Ectodermal cell (in vitro differentiated cells): ENCODE measurements around the gene TBC1D1.

Experiments used
- H3K27ac ChIP-seq: 2 replicates; pipeline ENCODE4 v1.7.0; 2013; ENCODE audit warnings: mild to moderate bottlenecking, low read depth, low read length; ENCODE audit not compliant: insufficient read depth, poor library complexity, severe bottlenecking
- H3K27me3 ChIP-seq: 2 replicates; pipeline ENCODE4 v1.7.0; 2013; ENCODE audit warnings: mild to moderate bottlenecking, low read length; ENCODE audit not compliant: insufficient read depth, control insufficient read depth, poor library complexity, severe bottlenecking
- H3K36me3 ChIP-seq: one replicate; pipeline ENCODE4 v1.7.0; 2013; ENCODE audit warnings: low read length; ENCODE audit not compliant: control insufficient read depth, insufficient read depth
- H3K4me1 ChIP-seq: one replicate; pipeline ENCODE4 v1.7.0; 2013; ENCODE audit warnings: low read length; ENCODE audit not compliant: control insufficient read depth, insufficient read depth
- H3K4me3 ChIP-seq: 2 replicates; pipeline ENCODE4 v1.7.0; 2013; ENCODE audit warnings: low read depth, low read length, control low read depth; ENCODE audit not compliant: insufficient read depth
- H3K9me3 ChIP-seq: 2 replicates; pipeline ENCODE4 v1.7.0; 2013; ENCODE audit warnings: mild to moderate bottlenecking, low read length, moderate library complexity; ENCODE audit not compliant: control insufficient read depth
- WGBS, 2 experiments: methylation state at CpG; one replicate each; pipeline ENCODE4 v1.1.7; 2013; ENCODE audit warnings: missing lambda C conversion rate in 2 of 2; 5-methylcytosine and 5-hydroxymethylcytosine counted together

Gene TBC1D1

DNA sequence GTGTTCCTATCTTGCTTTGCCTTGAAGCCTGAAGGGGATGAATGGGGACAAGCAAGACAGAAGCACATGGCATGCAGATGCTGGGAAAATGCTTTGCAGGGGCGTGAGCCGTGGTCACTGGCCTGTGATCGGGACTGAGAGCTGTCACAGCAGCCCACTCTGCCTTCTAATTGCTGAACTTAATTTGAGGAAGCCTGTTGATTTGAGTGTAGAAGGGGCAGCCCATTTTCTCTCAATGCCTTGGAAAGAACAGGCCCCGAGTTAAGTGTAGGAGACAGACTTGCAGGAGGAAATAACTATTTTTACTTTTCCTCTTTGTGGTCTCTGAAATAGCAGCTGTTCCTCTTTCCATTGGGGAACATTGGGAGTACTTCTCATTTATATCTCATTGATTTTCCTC is 26.1 kb upstream of the TBC1D1 start:
- no peak overlapping the region for H3K27ac ChIP-seq

DNA sequence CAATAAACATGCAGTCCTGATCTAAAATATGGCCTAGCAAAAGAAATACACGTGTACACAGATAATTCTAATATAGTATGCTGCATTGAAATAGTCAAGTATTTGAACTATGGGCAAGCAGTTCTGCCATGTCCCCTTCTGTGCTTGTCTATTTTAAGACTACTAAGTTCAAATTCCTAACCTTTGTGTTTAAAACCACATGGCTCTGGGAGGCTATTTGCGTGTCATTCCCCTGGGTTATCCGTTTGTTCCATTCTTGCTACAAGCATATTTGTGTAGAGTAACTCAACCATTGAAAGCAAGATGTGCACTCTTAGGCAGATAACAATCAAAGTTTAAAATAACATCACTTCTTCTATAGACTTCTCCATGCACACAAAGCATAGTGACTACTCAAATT is 25.4 kb upstream of the TBC1D1 start:
- Histone ChIP-seq H3K9me3 (no peaks in the 10 kb centered on the region), H3K4me3 (no peak overlapping the region), H3K4me1 (no peaks in the 10 kb centered on the region), H3K27ac (no peak overlapping the region), H3K36me3 (no peaks in the 10 kb centered on the region), H3K27me3 (no peaks in the 10 kb centered on the region)
- 96 to 98% methylated on average over 2 to 3 of the region's 3 CpGs for WGBS, 2 experiments

More for the DNA sequence above, 26.1 kb upstream of the TBC1D1 start:
- H3K36me3 ChIP-seq, result no peaks in the 10 kb centered on the region
- H3K4me1 ChIP-seq, result no peaks in the 10 kb centered on the region
- H3K27me3 ChIP-seq, result no peaks in the 10 kb centered on the region
- WGBS, 2 experiments, result 92 to 97% methylated on average over 4 of the region's 4 CpGs
- H3K9me3 ChIP-seq, result no peaks in the 10 kb centered on the region
- H3K4me3 ChIP-seq, result no peak overlapping the region

DNA sequence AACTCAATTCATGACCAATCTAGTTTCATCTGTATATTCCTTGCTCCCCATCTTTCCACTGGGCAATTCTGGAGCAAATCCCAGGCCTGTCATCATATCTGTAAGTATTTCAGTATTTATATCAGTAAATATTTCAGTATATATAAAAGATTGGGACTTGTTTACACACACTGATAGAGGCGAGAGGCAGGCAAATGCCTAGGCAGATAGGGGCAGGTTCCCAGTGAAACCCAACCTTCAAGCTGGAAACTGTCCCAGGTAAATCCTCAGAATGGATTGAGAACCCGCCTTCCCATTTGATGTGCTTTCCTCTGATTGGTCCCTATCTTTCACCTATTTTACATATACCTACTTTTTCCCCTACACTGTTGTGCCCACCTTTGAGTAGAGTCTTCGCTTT is 23.8 kb upstream of the TBC1D1 start:
- no peaks in the 10 kb centered on the region for H3K4me1 ChIP-seq
- H3K27me3 ChIP-seq, result no peaks in the 10 kb centered on the region
- H3K9me3 ChIP-seq, result no peaks in the 10 kb centered on the region
- 89 to 92% methylated on average over 3 of the region's 3 CpGs for WGBS, 2 experiments
- no peaks in the 10 kb centered on the region for H3K36me3 ChIP-seq
- H3K4me3 ChIP-seq, result no peak overlapping the region
- no peak overlapping the region for H3K27ac ChIP-seq

DNA sequence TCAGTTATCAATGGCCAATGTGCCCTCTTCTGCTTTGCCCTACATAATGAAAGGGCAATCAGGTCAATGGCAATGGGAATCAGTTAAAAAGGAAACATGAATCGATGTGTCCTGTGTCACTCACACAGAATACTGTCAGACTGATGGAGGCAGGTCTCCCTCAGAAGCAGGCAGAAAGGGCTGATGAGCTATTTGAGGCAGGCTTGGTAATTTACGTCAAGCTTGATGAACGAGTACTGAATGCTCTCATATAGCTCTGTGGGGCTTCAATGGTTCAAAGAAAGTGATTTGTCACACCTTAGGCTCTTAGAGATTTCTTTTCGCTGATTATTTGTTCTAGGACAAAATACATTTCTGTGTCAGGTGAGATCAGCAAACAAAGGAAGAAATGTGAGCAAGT is 22.6 kb upstream of the TBC1D1 start:
- WGBS, 2 experiments, result 89 to 93% methylated on average over 4 of the region's 4 CpGs
- no peak overlapping the region for H3K27ac ChIP-seq
- no peaks in the 10 kb centered on the region for H3K36me3 ChIP-seq
- no peaks in the 10 kb centered on the region for H3K27me3 ChIP-seq
- H3K9me3 ChIP-seq, result no peaks in the 10 kb centered on the region
- H3K4me1 ChIP-seq, result no peaks in the 10 kb centered on the region
- H3K4me3 ChIP-seq, result no peak overlapping the region

DNA sequence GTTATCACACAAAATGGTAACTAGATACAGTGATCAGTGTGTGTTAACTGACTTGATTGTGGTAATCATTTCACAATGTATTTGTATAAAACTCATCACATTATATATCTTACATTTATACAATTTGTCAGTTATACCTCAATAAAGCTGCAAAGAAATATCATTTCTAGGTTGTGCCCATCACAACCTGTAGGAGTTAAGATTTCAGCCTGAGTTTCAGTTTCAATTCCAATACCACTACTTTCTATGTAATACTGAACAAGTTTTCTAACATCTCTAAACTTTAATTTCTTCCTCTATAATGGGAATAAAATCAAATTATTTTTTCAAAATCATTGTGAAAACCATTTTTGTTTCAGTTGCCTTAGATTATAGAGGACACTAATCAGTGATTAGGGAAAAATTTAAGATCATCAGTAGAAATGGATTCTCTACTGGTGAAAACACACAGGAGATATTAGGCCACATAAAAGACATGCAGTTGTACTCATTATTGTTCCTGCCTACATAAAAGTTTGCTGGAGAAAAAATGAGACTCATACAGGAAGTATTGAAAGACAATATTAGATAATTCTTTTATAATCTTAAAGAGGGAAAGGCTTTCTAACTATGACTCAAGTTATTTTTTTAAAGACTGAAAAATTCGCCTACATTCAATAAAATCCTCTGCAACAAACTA is 18.4 kb upstream of the TBC1D1 start:
- 75 to 88% methylated on average over 1 of the region's 1 CpG for WGBS, 2 experiments
- Histone ChIP-seq H3K27me3 (no peaks in the 10 kb centered on the region), H3K9me3 (no peaks in the 10 kb centered on the region), H3K36me3 (no peaks in the 10 kb centered on the region), H3K4me3 (no peak overlapping the region), H3K27ac (no peak overlapping the region), H3K4me1 (no peaks in the 10 kb centered on the region)

DNA sequence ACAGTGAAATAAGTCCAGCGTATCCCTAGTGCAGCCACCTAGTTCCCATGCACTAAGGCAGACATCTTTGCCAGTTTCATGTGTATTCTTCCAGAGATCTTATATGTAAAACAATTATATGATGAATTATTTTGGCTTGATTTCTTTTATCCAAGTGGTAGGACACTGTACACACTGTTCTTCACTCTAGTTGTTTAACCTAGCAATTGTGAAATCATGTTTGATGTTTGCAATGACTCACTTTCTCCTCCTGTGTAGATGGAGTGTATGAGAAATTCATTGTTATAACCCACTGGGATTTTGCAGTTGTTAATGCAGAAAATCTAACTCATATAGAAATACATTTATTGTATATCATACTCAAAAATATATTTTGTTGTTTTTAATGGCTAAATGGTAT is 17.5 kb upstream of the TBC1D1 start:
- 100% methylated on average over 1 of the region's 1 CpG for WGBS, 2 experiments
- no peaks in the 10 kb centered on the region for H3K9me3 ChIP-seq
- H3K4me3 ChIP-seq, result no peak overlapping the region
- no peaks in the 10 kb centered on the region for H3K36me3 ChIP-seq
- H3K27ac ChIP-seq, result no peak overlapping the region
- H3K4me1 ChIP-seq, result no peaks in the 10 kb centered on the region
- no peaks in the 10 kb centered on the region for H3K27me3 ChIP-seq

DNA sequence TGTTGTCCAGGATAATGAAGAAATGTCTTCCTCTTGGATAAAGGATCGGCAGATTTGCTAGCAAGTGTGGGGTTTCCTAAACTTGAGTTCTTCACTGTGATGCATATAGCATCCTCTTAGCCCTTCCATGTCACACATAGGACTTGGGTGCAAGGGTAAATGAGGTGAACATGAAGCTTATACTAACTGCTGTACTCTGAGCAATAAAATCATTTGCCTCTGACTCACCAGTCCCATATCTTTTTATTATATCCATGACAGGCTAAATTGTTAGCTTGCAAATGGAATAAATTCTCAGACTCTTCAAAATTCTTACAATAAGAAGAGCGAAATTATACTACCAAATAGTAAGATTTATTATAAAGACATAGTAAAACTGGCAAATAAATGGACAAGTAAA is 14.7 kb upstream of the TBC1D1 start:
- Histone ChIP-seq H3K4me1 (no peaks in the 10 kb centered on the region), H3K27ac (no peak overlapping the region), H3K4me3 (no peak overlapping the region), H3K27me3 (no peaks in the 10 kb centered on the region), H3K9me3 (no peaks in the 10 kb centered on the region), H3K36me3 (no peaks in the 10 kb centered on the region)
- WGBS, 2 experiments, result 84 to 100% methylated on average over 1 of the region's 2 CpGs

DNA sequence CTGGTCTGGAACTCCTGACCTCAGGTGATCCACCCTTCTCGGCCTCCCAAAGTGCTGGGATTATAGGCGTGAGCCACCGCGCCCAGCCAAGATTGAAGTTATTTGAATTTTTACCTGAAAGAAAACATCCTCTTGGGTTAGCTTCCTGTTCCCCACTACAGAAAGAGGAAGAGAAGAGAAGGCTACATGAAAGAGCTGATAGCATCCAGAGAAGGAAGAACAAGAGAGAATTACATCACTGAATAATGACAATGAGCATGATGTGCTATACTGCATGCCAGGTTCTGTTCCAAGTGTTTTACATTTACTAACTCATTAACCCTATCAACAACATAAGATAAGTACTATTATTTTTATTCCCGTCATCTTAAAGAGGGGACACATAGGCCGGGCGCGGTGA is 11.5 kb upstream of the TBC1D1 start:
- no peaks in the 10 kb centered on the region for H3K4me1 ChIP-seq
- H3K4me3 ChIP-seq, result no peak overlapping the region
- no peaks in the 10 kb centered on the region for H3K9me3 ChIP-seq
- 88 to 95% methylated on average over 8 of the region's 8 CpGs for WGBS, 2 experiments
- no peaks in the 10 kb centered on the region for H3K27me3 ChIP-seq
- no peaks in the 10 kb centered on the region for H3K36me3 ChIP-seq
- H3K27ac ChIP-seq, result no peak overlapping the region

DNA sequence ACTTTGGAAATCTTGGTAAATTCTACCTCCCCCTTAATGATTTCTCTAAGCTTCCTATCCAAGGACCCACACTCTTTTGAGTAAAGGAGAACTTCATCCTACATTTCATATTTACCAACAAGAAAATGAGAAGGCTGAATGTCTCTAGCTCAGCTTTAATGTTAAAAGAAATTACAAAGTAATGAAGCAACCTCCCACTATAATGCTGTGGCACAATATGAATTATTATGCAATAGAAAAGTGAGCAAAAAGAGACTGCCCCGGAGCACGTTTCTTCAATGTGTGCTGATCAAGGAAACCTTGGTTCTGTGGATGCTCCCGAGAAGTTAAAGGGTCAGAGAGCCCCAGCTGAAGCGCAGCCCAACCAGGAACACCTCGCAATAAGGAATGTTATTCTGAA is 9.1 kb upstream of the TBC1D1 start:
- Histone ChIP-seq H3K4me3 (no peak overlapping the region), H3K27ac (no peak overlapping the region), H3K9me3 (no peaks in the 10 kb centered on the region), H3K4me1 (no peaks in the 10 kb centered on the region), H3K36me3 (no peaks in the 10 kb centered on the region), H3K27me3 (peaks cover 9% of the 10 kb centered on the region)
- 89 to 90% methylated on average over 5 of the region's 5 CpGs for WGBS, 2 experiments

DNA sequence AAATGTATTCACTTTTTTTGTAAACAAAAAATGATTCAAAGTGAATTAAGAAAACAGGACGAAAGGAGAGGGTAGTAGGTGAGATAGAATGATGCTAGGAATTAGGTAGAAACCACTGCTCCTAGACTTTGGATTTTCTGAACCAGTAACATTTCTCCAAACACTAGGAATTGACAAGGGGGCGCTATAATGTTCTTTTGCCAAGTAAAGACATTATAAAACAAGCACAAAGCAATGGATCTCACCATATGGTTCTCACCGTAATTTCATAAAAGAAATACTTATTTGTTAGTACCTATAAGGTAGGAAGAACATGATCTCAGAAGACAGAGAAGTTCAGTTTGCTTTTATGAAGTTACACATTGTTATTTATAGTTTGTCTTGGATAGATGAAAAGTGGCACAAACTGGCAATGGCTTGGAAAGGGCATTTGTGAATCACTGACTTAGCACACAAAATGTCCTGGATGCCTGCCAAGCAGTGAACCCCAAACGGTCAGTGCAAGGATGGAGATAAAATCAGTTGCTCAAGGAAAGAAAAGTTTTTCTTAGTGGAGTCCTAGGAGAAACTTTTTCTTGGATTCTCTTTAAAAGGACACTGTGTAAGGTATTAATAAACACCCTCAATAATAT is 8.1 kb upstream of the TBC1D1 start:
- Histone ChIP-seq H3K36me3 (no peaks in the 10 kb centered on the region), H3K4me1 (no peaks in the 10 kb centered on the region), H3K4me3 (no peak overlapping the region), H3K27me3 (peaks cover 14% of the 10 kb centered on the region), H3K27ac (no peak overlapping the region), H3K9me3 (no peaks in the 10 kb centered on the region)
- WGBS, 2 experiments, result 61 to 62% methylated on average over 4 of the region's 4 CpGs
